Measurements from ENCODE around the gene FGB. TPM values are rescaled to one million over a fixed set of nuclear protein-coding genes. Genes with fewer than 3 reads are reported as not detected.

FGB gene
- total RNA-seq, 4 donors from 2014 or later, result not detected

DNA sequence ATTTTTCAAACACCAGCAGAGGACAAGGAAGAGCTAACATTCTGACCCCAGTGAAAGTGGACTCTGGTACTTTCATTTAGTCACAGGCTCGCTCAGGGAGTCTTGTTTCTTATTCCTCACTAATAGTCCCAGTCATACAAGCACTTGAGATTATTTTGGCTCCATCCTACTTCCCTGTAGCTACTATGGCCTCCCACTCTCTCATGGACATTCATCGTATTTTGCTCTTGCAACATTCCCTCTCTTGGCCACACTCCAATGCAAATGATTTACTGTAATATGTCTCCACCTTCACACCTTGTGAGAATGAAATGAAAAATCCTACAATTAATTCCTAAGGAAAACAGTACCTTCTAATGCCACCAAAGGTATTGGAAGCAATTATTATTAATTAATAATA, 33.9 kb upstream of the FGB start:
- ATAC-seq (ENCODE audit: low FRiP score) (peak; percentile 87), DNase-seq (ENCODE audit: low spot score) (no peak)
- TF ChIP-seq, protein P1, sequence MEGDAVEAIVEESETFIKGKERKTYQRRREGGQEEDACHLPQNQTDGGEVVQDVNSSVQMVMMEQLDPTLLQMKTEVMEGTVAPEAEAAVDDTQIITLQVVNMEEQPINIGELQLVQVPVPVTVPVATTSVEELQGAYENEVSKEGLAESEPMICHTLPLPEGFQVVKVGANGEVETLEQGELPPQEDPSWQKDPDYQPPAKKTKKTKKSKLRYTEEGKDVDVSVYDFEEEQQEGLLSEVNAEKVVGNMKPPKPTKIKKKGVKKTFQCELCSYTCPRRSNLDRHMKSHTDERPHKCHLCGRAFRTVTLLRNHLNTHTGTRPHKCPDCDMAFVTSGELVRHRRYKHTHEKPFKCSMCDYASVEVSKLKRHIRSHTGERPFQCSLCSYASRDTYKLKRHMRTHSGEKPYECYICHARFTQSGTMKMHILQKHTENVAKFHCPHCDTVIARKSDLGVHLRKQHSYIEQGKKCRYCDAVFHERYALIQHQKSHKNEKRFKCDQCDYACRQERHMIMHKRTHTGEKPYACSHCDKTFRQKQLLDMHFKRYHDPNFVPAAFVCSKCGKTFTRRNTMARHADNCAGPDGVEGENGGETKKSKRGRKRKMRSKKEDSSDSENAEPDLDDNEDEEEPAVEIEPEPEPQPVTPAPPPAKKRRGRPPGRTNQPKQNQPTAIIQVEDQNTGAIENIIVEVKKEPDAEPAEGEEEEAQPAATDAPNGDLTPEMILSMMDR (IDR thresholded peaks at IDR 0.05), result no peak

DNA sequence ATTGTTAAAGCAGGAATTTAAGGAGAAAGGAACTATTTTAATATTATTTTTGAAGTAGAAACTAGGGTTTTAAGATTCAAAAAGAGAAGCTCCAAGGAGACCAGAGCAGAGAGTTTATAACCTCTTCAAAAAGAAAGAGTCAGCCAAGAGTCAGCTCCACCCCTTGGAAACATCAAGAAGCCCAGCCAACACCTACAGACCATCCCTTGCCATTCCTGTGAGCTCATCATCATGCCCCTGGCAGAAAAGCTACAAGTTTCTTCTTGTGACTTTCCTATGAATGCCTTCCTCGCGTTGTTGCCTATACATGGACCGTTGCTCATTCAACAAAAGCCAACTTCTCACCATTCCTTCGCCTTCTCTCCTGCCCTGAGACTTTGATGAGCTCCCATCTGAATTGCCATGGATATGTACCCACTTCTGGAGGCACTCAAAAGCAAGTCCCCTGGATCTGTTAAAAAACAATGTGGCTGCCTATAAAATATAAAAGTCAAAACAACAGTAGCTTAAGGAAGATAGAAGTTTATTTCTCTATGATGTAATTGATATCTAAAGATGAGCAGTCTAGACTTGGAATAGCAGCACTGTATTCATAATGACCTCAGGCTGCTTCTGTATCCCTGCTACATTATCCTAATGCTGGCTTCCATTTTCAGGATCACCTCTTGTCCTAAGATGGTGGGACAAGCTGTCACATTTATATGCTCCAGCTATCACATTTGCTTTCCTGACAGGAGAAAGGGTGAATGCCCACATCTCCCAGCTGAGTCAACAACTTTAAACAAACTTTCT, 32.9 kb upstream of the FGB start:
- DNase-seq (ENCODE audit: low spot score), result no peak
- TF ChIP-seq, protein P1 (IDR thresholded peaks at IDR 0.05), result no peak

DNA sequence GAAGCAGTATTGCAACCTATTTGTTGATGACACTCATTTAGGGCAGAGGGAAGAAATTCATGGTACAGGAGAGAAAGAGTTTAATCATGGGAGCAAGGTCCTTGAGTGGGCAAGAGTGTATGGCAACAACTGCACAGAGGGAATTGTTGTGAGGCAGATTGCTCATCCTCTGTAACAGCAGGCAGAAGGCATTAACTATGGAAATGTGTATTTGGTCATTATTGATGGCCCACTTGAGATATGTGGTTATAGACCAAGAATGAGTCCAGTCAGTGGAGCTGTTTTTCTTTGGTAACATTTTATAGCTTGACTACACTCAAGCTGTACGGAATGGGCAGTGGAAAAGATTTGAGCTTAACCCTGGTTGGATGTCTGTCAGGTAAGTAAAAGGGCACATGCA, 28.5 kb upstream of the FGB start:
- no peak for DNase-seq (ENCODE audit: low spot score)
- TF ChIP-seq, protein P1 (IDR thresholded peaks at IDR 0.05), result no peak
- no peak for ATAC-seq (ENCODE audit: low FRiP score)

More for the DNA sequence above, 32.9 kb upstream of the FGB start:
- peak; percentile 83 for ATAC-seq (ENCODE audit: low FRiP score)

DNA sequence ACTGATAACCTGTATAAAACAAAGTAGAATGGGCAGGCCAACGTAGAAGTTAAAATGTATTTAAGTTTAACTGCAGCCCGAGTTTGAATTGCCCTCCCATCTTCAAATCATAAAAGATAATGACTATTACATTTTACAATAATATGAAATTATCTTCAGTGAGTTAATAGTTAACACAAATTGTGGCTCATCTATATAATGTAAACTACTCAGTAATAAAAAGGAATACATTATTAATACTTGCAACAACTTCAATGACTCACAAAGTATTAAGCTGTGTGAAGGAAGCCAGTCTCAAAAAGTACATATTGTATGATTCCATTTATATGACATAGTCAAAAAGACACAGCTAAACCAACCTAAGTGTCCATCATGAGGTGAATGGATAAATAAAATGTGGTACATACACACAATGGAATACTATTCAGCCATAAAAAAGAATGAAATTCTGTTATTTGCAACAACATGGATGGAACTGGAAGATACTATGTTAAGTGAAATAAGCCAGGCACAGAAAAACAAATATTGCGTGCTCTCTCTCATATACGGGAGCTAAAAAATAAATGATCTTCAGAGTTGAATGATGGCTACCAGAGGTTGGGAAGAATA, 20.4 kb upstream of the FGB start:
- DNase-seq (ENCODE audit: low spot score) (no peak), ATAC-seq (ENCODE audit: low FRiP score) (no peak)
- TF ChIP-seq, protein P1 (IDR thresholded peaks at IDR 0.05), result no peak

DNA sequence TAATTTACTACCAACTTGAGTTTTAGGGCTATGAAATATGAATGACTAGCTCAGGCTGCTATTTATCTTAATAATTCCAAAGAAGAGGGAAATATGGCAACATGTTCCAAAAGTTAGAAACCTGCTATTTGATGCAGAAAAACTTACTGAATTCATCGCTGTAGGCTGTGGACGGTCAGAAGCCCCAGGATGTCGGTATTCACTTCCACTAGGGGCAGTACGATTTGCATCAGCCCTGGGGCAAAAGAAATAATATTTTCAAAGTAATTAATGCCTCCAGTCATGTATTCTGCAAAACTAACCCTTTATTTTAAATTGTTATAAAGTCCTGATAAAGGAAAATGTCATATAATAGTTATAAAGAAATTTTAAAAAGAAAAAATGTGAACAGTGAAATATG, 17.1 kb upstream of the FGB start:
- DNase-seq (ENCODE audit: low spot score) (no peak), ATAC-seq (ENCODE audit: low FRiP score) (no peak)
- TF ChIP-seq, protein P1 (IDR thresholded peaks at IDR 0.05), result no peak

DNA sequence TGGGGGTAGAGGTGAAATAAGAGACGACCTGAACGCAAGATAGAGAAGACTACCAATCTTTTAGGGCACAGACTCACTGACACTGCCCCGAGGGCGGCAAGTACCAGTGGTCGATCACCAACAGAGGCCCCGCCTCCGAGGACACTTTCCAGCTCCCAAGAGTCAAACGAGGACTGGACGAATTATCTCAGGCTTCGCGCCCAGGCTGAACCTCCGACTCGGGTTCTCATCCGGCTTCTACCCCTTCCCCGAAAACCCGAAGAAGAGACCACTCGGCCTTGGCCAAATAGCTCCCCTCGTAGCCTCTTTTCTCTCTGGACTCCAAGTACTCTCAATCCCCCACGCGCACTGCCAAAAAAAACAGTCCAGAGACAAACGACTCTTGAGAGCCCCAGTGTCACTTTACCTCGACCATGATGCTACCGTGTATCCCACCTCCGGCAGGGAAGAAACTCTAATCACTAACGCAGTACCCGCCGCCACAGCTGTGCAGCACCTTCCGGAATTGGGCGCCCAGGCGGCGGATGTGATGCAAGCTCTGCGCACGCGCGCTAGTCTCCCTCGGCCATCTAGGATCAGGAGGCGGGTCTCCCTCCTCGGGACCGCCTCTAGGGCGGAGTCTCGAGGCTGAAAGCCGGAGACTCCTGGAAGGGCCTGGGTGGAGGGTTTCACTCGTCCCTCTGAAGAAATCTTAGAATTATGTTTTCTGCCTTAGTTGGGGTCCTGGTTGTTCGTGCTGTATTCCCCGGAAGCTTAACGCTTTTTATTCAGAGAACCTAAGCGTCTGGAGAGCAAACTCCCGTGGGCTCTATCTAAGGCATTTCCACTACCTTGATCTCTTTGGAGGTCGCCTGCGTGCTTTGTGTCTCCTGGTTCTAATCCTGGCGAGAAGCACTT, 12.7 kb upstream of the FGB start, which contains the start of gene PLRG1:
TSS of gene PLRG1 (minus strand) at position 507 of the 897 bp plus-strand sequence. CDS start at position 415, 92 bp downstream.
- TF ChIP-seq, protein P1 (IDR thresholded peaks at IDR 0.05), result no peak
- DNase-seq (ENCODE audit: low spot score) (peak; percentile 90), ATAC-seq (ENCODE audit: low FRiP score) (peak; percentile 100)

Measured in omental fat pad (tissue), 4 donors.